Sigmoid colon (tissue), 4 donors: ENCODE data around the gene MACROD2.

Experiments
- POLR2A ChIP-seq, 2 donors: fragments of 450-650 bp; IDR thresholded peaks; one replicate each; pipeline ENCODE4 v1.6.1; 2016; ENCODE audit warnings: antibody characterized with exemption in 2 of 2, mild to moderate bottlenecking in 2 of 2, moderate library complexity in 2 of 2
- POLR2AphosphoS5 ChIP-seq, 4 donors: sonication (generic); formaldehyde crosslinking; IDR thresholded peaks; one replicate each; pipeline ENCODE4 v1.6.1; 2017; ENCODE audit warnings: antibody characterized with exemption in 4 of 4
- TF ChIP-seq, protein P1 (sequence below), 4 experiments: fragments of 450-650 bp in 3 of 4; fragments of 200-600 bp in 1 of 4; IDR thresholded peaks; one replicate each; pipeline ENCODE4 v1.5.1; 2016 to 2019; ENCODE audit warnings: antibody characterized with exemption in 4 of 4, mild to moderate bottlenecking in 3 of 4, moderate library complexity in 2 of 4

- TF ChIP-seq, protein P1, sequence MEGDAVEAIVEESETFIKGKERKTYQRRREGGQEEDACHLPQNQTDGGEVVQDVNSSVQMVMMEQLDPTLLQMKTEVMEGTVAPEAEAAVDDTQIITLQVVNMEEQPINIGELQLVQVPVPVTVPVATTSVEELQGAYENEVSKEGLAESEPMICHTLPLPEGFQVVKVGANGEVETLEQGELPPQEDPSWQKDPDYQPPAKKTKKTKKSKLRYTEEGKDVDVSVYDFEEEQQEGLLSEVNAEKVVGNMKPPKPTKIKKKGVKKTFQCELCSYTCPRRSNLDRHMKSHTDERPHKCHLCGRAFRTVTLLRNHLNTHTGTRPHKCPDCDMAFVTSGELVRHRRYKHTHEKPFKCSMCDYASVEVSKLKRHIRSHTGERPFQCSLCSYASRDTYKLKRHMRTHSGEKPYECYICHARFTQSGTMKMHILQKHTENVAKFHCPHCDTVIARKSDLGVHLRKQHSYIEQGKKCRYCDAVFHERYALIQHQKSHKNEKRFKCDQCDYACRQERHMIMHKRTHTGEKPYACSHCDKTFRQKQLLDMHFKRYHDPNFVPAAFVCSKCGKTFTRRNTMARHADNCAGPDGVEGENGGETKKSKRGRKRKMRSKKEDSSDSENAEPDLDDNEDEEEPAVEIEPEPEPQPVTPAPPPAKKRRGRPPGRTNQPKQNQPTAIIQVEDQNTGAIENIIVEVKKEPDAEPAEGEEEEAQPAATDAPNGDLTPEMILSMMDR (IDR thresholded peaks at IDR 0.05): no peak
- no peak for TF ChIP-seq POLR2AphosphoS5 (IDR thresholded peaks at IDR 0.05)
- no peak for TF ChIP-seq POLR2A (IDR thresholded peaks at IDR 0.05)
Observed at GRCh38 chr20:15187612-15188011, 1192.3 kb downstream of the MACROD2 start.
